HG03520 (cell line): ENCODE results near the gene NMNAT2.

ENCODE experiments used
- ATAC-seq: cut with Tn5 transposase; IDR thresholded peaks from one replicate; pipeline ENCODE4 v1.9.1; 2021; ENCODE audit warnings: mild to moderate bottlenecking, moderate library complexity; ENCODE audit not compliant: unreplicated experiment

NMNAT2 gene

GRCh38 chr1:183319606-183320005, 98.6 kb downstream of the NMNAT2 start:
- no peak for ATAC-seq

- ATAC-seq: no peak
Measured at GRCh38 chr1:183319051-183319450, 99.1 kb downstream of the NMNAT2 start.

GRCh38 chr1:183318433-183318832, 99.7 kb downstream of the NMNAT2 start:
- no peak for ATAC-seq

- ATAC-seq: no peak
Measured at GRCh38 chr1:183315991-183316758, 102.0 kb downstream of the NMNAT2 start.

GRCh38 chr1:183313063-183313462, 105.1 kb downstream of the NMNAT2 start:
- ATAC-seq: no peak

- no peak for ATAC-seq
Measured at GRCh38 chr1:183310753-183311479, 107.3 kb downstream of the NMNAT2 start.

- no peak for ATAC-seq
Measured at GRCh38 chr1:183308719-183309118, 109.5 kb downstream of the NMNAT2 start.

- no peak for ATAC-seq
Measured at GRCh38 chr1:183306317-183307042, 111.7 kb downstream of the NMNAT2 start.

- ATAC-seq: no peak
Measured at GRCh38 chr1:183304440-183305107, 113.6 kb downstream of the NMNAT2 start.

GRCh38 chr1:183303901-183304300, 114.3 kb downstream of the NMNAT2 start:
- ATAC-seq: no peak

GRCh38 chr1:183303323-183303645, 114.9 kb downstream of the NMNAT2 start:
- no peak for ATAC-seq

- no peak for ATAC-seq
Measured at GRCh38 chr1:183302452-183303322, 115.5 kb downstream of the NMNAT2 start.

GRCh38 chr1:183301239-183301638, 116.9 kb downstream of the NMNAT2 start:
- no peak for ATAC-seq

- no peak for ATAC-seq
Measured at GRCh38 chr1:183300828-183301227, 117.4 kb downstream of the NMNAT2 start.

GRCh38 chr1:183300395-183300794, 117.8 kb downstream of the NMNAT2 start:
- no peak for ATAC-seq

GRCh38 chr1:183296782-183297181, 121.4 kb downstream of the NMNAT2 start:
- no peak for ATAC-seq

- ATAC-seq: no peak
Measured at GRCh38 chr1:183295521-183295920, 122.7 kb downstream of the NMNAT2 start.

GRCh38 chr1:183293876-183294275, 124.3 kb downstream of the NMNAT2 start:
- no peak for ATAC-seq

GRCh38 chr1:183293241-183293640, 124.9 kb downstream of the NMNAT2 start:
- no peak for ATAC-seq

- ATAC-seq: no peak
Measured at GRCh38 chr1:183291802-183292514, 126.2 kb downstream of the NMNAT2 start.
